Measurements from ENCODE around the gene SPAG17.

GRCh38 chr1:118042501-118042900, 142.5 kb downstream of the SPAG17 start:
- TF ChIP-seq CTCF (IDR thresholded peaks at IDR 0.05) (no peak), POLR2A (IDR thresholded peaks at IDR 0.05) (no peak)
